IPS DF 4.7 (cell line): Measurements from ENCODE around the gene CEP43.
"Not testable (repeated sequence)": the region's sequence is repeated elsewhere in the genome, so short reads cannot be mapped to it uniquely, and the experiment has no call there.

ENCODE experiments used
- DNase-seq: peaks from one replicate; pipeline ENCODE4 v3.0.0-alpha.2; 2013; ENCODE audit warnings: low spot score; ENCODE audit errors: extremely low read depth

The CEP43 gene, protein sequence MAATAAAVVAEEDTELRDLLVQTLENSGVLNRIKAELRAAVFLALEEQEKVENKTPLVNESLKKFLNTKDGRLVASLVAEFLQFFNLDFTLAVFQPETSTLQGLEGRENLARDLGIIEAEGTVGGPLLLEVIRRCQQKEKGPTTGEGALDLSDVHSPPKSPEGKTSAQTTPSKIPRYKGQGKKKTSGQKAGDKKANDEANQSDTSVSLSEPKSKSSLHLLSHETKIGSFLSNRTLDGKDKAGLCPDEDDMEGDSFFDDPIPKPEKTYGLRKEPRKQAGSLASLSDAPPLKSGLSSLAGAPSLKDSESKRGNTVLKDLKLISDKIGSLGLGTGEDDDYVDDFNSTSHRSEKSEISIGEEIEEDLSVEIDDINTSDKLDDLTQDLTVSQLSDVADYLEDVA

DNA sequence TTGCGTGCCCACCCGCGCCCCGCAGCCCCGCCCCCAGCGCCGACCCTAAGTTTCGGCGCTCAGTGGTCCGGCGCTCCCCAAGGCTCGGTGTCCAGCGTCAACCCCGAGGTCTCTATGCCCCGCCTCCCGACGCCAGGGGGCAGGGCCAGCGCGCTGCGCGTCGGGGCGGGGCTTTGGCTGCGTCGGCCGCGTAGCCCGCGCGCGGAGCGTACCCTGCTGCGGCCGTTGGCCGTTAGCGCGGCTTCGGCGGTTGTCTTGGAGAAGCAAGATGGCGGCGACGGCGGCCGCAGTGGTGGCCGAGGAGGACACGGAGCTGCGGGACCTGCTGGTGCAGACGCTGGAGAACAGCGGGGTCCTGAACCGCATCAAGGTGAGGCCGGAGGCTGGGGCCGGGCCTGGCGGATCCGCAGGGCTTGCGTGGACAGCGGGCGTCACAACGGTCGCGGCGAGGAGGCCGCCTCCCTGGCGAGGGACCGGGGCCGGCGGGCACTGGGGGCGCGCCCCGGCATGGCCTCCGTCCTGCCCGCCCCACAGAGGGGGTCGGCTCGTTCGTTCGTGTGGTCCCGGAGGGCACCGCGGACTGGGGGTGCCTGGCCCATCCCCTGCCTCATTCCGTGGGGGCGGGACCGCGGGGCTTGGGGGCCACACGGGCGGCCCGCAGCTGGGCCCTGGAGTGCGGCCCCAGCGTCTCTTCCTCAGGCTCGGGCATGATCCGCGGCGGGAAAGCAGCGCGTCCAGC lies at the start of gene CEP43:
TSS of gene CEP43 (plus strand) at position 253 of the 739 bp plus-strand sequence. CDS start at position 269, 16 bp downstream.
- peak; percentile 46 for DNase-seq

DNA sequence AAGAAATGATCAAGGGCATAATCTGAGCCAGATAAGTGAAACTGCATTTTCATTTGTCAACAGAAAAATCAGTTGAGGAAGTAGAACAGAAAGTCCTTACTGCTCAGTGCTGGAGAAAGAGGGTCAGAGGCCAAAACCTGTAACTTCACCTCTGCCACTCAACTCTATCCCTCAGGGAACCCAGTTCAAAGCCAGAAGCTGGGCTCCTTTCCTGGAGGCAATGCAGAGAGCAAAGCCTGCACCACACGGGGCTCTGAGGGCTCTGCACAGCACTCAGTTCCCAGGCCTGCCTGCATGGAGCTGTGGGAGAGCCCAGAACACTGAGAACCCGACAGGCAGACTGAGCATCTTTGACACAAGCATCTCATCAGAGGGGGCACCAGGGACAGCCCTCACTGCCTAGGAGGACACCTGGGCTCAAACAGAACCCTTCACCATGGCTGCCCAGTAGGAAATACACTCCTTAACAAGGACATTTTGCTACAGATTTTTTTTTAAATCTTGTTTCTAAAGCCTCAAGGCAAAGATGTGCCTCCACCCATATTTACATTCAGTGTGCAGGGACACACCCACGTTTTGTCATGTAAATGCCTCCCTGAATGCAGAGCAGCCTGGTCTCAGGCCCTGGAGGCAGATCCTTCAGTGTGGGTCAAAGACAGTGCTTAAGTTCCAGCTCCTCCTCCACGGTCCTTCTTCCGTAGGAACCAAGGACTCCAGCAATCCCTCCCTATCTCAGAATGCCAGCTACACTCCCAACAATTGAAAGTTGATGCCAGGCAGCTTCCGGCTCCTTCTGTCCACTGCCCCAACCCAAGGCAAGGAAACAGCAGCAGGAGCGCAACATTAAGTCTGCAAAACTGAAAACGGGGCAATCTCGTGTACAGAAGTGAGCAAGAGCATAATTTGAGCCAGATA lies 49.4 kb upstream of the CEP43 start:
- no peak for DNase-seq

DNA sequence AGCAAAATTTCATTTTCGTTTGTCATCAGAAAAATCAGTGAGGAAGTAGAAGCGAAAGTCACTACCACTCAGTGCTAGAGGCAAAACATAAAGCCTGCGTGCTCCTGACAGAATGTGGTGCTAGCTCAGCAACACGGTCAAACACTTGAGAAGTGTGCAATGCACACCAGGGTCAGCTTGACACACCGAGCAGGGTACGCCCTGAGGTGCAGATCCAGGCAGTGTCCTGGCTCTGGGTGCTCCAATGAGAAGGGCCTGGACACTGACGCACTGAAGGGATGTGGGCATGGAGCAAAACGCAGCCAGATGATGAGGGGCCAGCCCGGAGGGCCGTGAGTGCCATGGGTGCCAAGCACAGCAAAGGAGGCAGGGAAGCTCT lies 48.8 kb upstream of the CEP43 start:
- no peak for DNase-seq

DNA sequence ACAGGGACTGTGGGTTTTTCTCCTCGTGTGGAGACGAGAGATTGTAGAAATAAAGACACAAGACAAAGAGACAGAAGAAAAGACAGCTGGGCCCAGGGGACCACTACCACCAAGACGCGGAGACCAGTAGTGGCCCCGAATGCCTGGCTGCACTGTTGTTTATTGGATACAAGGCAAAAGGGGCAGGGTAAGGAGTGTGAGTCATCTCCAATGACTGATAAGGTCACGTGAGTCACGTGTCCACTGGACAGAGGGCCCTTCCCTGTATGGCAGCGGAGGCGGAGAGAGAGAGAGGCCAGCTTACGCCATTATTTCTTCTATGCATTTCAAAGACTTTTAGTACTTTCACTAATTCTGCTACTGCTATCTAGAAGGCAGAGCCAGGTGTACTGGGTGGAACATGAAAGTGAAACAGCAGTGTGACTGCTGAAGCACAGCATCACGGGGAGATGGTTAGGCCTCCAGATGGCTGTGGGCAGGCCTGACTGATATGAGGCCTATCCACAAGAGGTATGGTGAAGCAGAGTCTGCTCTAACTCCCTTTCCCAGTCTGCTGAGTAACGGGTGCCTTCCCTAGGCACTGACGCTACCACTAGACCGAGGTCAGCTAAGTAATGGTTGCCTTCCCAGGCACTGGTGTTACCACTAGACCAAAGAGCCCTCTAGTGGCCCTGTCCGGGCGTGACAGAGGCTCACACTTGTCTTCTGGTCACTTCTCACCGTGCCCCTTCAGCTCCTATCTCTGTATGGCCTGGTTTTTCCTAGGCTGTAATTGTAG lies 48.1 kb upstream of the CEP43 start:
- not testable (repeated sequence) for DNase-seq

DNA sequence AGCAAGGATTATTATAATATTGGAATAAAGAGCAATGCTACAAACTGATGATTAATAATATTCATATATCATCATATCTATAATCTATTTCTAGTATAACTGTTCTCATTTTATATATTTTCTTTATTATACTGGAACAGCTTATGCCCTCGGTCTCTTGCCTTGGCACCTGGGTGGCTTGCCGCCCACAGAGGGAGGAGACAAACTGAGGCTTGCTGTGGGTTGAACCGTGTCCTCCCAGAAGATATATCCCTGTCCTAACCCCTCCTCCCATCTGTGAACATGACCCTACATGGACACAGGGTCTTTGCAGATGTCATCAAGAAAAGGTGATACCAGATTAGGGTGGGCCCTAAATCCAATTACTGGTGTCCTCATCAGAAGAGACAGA lies 47.5 kb upstream of the CEP43 start:
- no peak for DNase-seq

DNA sequence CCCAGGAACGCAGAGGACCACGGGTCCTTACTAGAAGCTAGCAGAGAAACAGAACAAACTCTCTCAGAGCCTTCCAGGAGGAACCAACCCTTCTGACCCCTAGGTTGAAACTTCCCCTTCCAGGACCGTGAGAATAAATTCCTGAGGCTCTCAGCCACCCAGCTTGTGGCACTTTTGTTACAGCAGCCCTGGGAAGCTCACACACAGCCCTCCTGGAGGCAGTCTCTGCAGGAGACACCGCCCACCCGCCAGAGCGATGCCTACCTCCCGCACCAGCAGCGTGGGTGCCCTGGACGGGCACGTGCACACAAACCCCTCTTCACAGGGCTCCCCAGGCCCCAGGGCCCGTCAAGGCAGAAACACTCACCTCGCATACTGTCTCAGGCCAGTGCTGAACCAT lies 47.1 kb upstream of the CEP43 start:
- DNase-seq: no peak

DNA sequence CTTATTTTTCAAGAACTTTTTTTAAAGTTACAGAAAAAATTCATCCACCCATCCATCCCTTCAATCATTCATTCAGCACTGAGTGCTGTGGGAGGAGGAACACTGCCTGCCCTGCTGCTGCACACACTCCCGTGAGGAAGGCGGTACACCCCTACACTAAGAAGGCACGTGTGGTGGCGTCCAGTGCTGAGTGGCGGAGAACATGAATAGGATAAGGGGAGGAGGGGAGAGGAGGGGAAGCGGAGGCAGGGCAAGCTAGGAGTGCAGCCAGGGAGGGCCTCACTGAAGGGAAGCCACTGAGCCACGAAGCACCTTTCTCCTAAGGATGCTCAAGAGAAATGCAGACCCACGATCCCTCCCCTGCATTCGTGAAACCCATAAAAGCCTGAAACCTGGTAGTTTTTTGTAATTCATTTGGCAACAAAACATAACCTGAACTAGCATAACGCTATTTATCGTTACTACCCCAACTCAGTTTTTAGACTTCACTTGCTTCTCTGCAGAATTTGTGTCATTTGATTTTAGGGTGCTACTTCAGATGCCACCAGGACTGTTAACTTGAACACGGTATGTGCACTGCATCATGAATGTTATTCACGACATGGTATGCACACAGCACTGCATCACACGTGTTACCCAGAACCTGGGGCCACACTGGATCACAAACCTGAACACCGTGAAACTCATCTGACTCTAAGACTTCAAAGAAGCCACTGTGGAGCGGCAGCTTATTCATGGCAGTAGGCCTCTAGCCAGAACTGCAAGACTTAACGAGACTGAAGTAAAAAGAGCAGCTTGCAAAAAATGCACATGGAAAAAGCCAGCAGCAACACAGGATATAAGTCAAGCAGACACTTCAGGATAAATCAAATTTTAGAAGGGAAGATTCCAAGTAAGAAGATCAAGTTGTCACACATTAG lies 46.4 kb upstream of the CEP43 start:
- no peak for DNase-seq

DNA sequence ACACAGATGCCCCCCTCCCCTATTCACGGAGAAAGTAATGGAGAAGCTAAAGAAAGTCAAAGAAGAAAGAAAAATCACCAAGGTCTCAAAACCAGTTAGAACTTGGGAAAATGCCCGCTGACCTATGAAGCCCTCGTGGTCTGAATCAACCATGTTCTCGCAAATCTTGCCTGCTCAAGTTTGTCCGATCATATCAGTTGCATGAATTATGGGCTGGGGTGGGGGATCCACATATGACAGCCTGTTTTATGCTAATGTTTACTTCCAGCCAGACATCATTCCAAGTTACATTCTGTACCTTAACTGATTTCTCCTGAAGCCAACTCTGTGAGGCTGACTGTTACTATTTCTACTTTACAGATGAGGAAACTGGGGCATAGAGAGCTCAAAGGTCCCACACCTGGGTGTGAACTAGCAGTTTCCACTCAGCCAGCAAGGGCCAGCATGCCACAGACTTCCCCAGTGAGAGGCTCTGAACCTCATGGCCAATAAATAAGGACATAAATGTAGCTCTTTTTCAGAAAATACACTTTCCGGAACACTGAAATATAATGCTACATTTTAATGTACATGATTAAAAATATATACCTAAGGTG lies 45.0 kb upstream of the CEP43 start:
- no peak for DNase-seq

DNA sequence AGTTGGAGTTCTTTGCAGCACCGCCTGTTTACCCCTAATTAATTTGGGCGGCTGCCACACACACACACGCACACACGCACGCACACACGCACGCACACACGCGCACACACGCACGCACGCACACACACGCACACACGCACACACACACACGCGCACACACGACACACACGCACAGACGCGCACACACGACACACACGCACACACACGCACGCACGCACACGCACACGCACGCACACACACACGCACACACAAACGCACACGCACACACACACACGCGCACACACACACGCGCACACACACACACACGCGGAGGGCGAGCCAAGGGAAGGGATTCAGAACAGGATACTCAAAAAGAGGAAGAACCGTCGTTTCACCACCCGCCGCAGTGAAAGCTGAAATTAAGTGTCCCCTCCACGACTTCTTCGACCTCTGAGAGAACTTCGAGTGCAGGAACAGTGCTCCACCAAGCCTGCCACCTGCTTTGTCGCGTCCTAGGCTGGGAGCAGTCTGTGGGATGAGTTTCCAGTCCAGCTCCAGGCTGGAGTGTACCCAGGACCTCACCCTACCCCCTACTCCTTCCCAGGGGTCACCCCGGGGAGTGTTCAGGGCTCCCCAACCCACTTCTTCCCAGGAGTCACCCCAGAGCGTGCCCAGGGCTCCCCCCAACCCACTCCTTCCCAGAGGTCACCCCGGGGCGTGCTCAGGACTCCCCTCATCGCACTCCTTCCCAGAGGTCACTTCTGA lies 43.9 kb upstream of the CEP43 start:
- no peak for DNase-seq

DNA sequence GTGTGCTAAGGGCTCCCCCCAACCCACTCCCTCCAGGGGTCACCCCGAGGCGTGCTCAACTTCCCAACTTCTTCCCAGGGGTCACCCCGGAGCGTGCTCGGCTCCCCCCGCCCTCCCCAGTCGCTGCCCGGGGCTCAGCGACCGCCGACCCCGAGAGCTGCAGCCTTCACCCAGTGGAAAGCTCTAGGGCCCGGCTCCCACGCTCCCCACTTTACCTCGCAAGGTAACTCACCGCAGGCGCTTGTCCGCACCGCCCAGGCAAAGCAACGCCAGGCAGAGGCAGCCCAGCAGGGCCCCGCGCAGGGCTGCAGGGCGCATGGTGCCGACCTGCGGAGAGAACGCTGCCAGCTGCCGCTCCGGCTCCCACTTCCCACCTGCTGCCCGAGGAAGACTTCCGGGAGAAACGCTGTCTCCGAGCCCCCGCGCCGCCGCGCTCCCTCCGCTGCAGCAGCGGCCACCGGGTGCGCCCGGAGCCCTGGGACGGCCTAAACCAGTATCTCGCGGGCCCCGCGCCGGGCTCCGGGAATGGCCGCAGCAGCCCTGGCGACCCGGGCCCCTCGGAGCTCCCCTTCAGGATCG lies 43.2 kb upstream of the CEP43 start:
- DNase-seq: no peak

DNA sequence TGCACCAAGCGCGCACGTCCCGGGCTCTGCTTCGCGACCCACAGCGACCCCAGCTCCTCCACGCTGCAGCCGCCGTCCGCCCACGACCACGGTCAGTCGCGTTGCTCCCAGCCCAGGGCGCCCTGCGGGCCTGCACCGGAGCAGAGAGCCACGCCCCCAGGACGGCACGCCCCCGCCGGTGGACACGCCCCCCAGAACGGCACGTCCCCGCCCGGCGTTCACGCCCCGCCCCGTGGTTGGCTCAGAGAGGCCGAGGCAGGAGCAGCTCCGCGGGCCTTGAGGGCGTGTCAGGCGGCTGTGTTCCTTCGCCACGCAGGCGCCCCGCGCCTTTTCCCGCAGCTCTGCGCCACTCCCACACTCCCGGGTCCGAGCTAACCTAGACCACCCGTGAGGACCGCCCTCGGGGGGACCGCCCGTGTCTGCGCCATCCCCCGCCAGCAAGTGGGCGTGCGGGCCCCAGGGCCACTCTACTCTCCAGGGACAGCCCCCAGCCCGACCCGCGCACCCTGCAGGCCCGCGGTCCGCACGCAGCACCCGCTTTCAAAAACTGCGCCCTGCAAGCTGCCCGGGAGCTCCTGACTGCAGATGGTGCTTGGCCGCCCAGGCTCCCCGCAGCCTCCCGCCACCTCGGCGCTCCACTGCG lies 42.6 kb upstream of the CEP43 start, which contains the start of gene RNASET2:
TSS of gene RNASET2 (minus strand) at position 107 of the 643 bp plus-strand sequence. CDS start 368 bp downstream, outside the sequence.
- no peak for DNase-seq

DNA sequence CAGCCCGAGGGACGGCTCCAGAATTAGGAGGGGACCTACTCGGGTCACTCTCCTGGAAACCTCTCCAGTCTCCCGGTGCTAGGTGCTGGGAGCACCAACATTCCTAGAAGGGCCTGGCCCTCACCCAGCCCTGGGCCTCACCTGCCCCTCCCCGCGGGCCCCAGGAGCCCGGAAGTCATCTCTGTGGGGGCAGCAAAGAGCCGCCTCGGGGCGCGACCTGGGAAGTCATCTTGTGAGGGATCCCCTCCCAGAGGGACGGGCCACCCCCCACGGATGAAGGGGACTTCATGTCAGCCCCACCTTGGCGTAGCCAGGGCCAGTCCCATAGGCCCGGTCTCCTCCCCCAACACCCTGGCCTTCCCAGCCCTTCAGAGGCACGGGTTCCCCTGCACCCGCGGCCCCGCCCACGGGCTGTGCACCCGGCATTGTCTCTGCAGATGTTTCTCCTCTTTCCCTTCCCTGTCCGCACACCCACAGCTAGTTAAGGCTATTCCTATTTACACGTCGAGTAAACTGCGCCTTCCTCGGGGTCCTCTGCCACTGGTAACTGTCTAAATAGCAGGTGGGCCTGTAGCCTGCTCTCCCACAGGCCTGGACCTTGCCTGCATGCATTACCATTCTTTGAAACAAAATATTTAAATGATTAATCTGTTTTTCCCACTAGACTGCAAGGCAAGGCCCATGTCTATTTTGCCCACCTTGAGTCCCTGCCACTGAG lies 42.0 kb upstream of the CEP43 start:
- DNase-seq: no peak

DNA sequence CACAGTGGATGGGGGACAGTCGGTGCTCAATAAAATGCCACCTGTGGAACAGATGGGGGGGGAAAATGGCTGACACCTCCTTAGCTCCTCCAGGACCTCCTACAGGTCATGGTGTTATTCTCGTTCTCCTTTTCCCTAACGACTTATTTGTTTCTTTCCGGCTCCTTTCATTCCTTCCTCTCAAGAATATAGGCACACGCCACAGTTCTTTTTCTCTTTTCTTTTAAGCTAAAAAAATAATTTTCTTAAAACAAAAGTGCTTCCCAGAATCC lies 41.5 kb upstream of the CEP43 start:
- no peak for DNase-seq

DNA sequence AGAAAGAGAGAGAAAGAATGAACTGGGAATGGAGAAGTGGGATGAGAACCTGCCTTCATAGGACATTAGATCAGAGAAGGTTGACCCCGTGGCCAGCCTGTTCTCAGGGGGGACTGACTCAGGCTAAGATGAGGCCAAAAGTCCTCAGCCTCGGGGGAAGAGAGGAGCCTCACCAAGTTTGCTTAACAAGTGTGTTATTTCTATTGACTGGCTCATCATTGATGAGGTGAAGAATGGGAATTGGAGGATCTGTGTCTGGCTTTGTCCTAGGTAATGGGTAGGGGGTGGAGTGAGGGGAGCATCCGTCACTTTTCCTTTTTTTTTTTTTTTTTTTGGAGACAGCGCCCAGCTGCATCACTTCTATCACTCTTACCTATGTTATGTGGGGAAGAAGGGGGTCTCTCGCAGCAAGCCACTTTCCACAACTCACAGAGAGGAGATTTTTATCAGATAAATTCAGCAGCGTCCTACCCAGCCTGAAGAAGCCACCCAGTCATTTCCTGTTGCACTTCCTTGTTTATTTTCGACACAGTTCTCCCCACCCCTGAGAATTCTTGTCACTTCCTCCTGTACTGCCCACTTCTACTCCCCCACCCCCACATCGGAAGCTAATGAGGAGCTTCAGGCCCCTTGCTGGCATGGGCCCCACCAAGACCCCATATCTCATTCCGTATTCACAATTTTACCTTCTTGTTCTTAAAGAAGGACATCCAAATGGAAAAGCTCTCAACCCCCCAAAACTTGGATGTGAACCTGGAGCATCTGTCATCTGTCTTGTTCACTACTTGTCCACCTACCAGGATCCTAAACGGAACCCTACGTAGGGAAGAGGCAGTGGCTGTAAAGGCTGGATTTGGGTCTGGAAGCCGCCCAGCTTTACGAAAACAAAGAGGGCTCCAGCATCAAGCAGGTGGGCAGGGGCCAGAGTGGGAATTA lies 40.0 kb upstream of the CEP43 start:
- DNase-seq: no peak

DNA sequence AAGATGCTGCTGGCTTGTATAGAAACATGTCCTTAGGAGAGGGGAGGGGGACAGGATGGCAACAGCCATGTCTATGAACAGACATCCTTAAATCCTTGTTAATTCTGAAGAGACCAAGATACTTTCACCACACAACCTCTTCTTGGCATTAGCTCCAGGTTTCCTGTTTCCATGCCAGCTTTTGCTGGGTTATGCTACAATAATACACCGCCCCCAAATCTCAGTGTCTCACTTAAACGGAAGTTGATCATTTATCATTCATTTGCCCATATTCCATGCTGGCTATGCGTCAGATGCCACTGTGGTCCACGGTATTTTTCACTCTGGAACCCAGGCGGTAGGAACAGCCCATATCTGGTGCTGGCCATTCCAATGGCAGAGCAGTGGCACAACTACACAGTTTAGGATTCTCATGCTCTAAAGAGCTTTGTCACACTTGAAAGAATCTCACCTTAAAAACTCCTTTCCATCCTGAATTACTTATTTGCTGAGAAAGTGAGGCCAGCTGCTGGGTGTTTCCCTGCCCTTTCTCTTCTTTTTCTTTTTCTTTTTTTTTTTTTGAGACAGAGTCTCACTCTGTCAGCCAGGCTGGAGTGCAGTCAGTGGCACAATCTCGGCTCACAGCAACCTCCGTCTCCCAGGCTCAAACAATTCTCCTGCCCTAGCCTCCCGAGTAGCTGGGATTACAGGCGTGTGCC lies 39.1 kb upstream of the CEP43 start:
- no peak for DNase-seq

DNA sequence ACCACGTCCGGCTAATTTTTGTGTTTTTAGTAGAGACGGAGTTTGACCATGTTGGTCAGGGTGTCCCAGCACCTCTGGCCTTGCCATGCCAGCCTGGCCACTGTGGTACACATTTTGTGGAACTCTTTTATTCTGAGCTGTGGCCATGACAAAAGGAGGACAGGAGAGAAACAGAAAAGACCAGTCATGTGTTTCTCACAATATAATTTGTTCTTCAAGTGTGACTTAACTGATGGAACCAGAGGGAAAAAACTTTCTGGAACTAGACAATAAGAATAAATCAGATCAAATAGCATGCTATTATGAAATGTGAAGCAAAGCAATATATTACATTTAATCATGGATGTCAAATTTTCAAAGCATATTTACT lies 38.6 kb upstream of the CEP43 start:
- DNase-seq: no peak
